Gastrocnemius medialis (tissue), 4 donors: ENCODE measurements around the gene MAPK1. TPM values are rescaled to one million over a fixed set of nuclear protein-coding genes. Genes with fewer than 3 reads are reported as not detected.
"Not testable (repeated sequence)": the region's sequence is repeated elsewhere in the genome, so short reads cannot be mapped to it uniquely, and the experiment has no call there.

ENCODE experiments used
- ATAC-seq, 2 donors: fragments of 150-250 bp; one replicate each; pipeline ENCODE4 v1.9.1; 2016
- DNase-seq, 2 donors: peaks; one replicate each; pipeline ENCODE4 v3.0.0-alpha.2; 2019
- H3K27ac ChIP-seq, 4 donors: fragments of 200-600 bp; sonication (generic); 1 replicate in 1 of 4; 2 replicates in 3 of 4; pipeline ENCODE4 v1.5.1; 2016 to 2018; ENCODE audit warnings: mild to moderate bottlenecking in 2 of 4, moderate library complexity in 1 of 4
- H3K27me3 ChIP-seq, 3 donors: fragments of 200-600 bp; sonication (generic) in 2 of 3; 1 replicate in 1 of 3; 2 replicates in 2 of 3; pipeline versions ENCODE4 v1.5.1 to v1.6.0; 2016 to 2019; ENCODE audit warnings: mild to moderate bottlenecking in 1 of 3, moderate library complexity in 1 of 3
- H3K36me3 ChIP-seq, 2 donors: fragments of 200-600 bp; sonication (generic) in 1 of 2; one replicate each; pipeline ENCODE4 v1.5.1; 2017 to 2018
- H3K4me1 ChIP-seq, 2 donors: fragments of 200-600 bp; sonication (generic) in 1 of 2; one replicate each; pipeline ENCODE4 v1.5.1; 2016 to 2017; ENCODE audit warnings: mild to moderate bottlenecking in 2 of 2
- H3K4me3 ChIP-seq, 4 donors: fragments of 200-600 bp; sonication (generic) in 3 of 4; 1 replicate in 1 of 4; 2 replicates in 3 of 4; pipeline ENCODE4 v1.5.1; 2016 to 2019; ENCODE audit warnings: mild to moderate bottlenecking in 2 of 4
- H3K9me3 ChIP-seq, 3 donors: fragments of 200-600 bp; sonication (generic) in 2 of 3; 1 replicate in 1 of 3; 2 replicates in 2 of 3; pipeline ENCODE4 v1.5.1; 2016 to 2019
- CTCF ChIP-seq, 5 experiments: fragments of 450-650 bp in 3 of 5; fragments of 200-600 bp in 2 of 5; sonication (generic) in 2 of 5; IDR thresholded peaks in 4 of 5; conservative IDR thresholded peaks in 1 of 5; 1 replicate in 4 of 5; 2 replicates in 1 of 5; pipeline ENCODE4 v1.5.1; 2016 to 2019; ENCODE audit warnings: antibody characterized with exemption in 5 of 5, mild to moderate bottlenecking in 3 of 5, moderate library complexity in 3 of 5
- POLR2A ChIP-seq, 2 donors: fragments of 450-650 bp; IDR thresholded peaks; one replicate each; pipeline ENCODE4 v1.6.1; 2017; ENCODE audit warnings: antibody characterized with exemption in 2 of 2, mild to moderate bottlenecking in 2 of 2, moderate library complexity in 2 of 2
- in situ Hi-C, 4 donors: fragments of 200-750 bp; cut with MboI; loops; one replicate each; pipeline versions ENCODE4 v1.15.0 to v1.8.0; 2017; ENCODE audit warnings: low sequenced_read_pairs in 4 of 4
- intact Hi-C: fragments of 100-400 bp; cut with DNase I; formaldehyde crosslinking; loops from one replicate; pipeline ENCODE4 v1.15.1; 2023; ENCODE audit warnings: low total_unique reads
- total RNA-seq, 4 donors: library from RNA; depleted of rRNA; stranded (reverse); fragments of >200 nt; gene quantifications; one replicate each; pipeline versions ENCODE4 v1.1.0 to v1.2.3, GENCODE V29; 2016

The MAPK1 gene
- total RNA-seq, 4 donors from 2014 or later = 39.8 to 79.5 (median 57.2) TPM

- H3K27ac ChIP-seq = peak overlapping the region; percentile 59 to 87 (median 67)
- DNase-seq = no peak
- ATAC-seq = peak in 1 of 2 donors; percentile 44
- peaks cover 34 to 57% of the 10 kb centered on the region in 2 donors for H3K4me1 ChIP-seq
- TF ChIP-seq POLR2A (IDR thresholded peaks at IDR 0.05) (no peak), CTCF (IDR thresholded peaks at IDR 0.05 in 4 of 5, conservative IDR thresholded peaks at IDR 0.05 in 1 of 5) (no peak)
- no peaks in the 10 kb centered on the region for H3K27me3 ChIP-seq
- H3K9me3 ChIP-seq = no peaks in the 10 kb centered on the region
- in situ Hi-C loops (loop anchor here in 1 of 4 donors (25.0 kb wide), 1 partner anchor 112 kb away; the partner anchor contains the start of gene YPEL1), intact Hi-C loops (no loop called here)
- no peaks in the 10 kb centered on the region for H3K36me3 ChIP-seq
- no peak overlapping the region for H3K4me3 ChIP-seq
Observed at GRCh38 chr22:21849489-21849888, 18.0 kb downstream of the MAPK1 start.

GRCh38 chr22:21848057-21848456 is 19.4 kb downstream of the MAPK1 start:
- H3K9me3 ChIP-seq, H3K36me3 ChIP-seq, DNase-seq, ATAC-seq, H3K4me3 ChIP-seq, H3K27me3 ChIP-seq, intact Hi-C loops: not testable (repeated sequence)
- Histone ChIP-seq H3K4me1 (peaks cover 34 to 62% of the 10 kb centered on the region in 2 donors), H3K27ac (peak overlapping the region in 3 of 4 donors; percentile 70 to 87 (median 81))
- in situ Hi-C loops = loop anchor here in 1 of 4 donors (25.0 kb wide), 1 partner anchor 111 kb away; the partner anchor contains the start of gene YPEL1

GRCh38 chr22:21845558-21846453 is 21.6 kb downstream of the MAPK1 start:
- ATAC-seq = peak; percentile 78 to 84
- Histone ChIP-seq H3K4me1 (peaks cover 34 to 59% of the 10 kb centered on the region in 2 donors), H3K4me3 (no peak overlapping the region), H3K27ac (peak overlapping the region; percentile 73 to 87 (median 80)), H3K27me3 (no peaks in the 10 kb centered on the region), H3K36me3 (no peaks in the 10 kb centered on the region), H3K9me3 (no peaks in the 10 kb centered on the region)
- TF ChIP-seq CTCF (IDR thresholded peaks at IDR 0.05 in 4 of 5, conservative IDR thresholded peaks at IDR 0.05 in 1 of 5) = no peak
- TF ChIP-seq POLR2A (IDR thresholded peaks at IDR 0.05) = no peak
- DNase-seq = no peak
- intact Hi-C loops = no loop called here
- in situ Hi-C loops = loop anchor here in 1 of 4 donors (25.0 kb wide), 1 partner anchor 109 kb away; the partner anchor contains the start of gene YPEL1

- intact Hi-C loops (no loop called here), in situ Hi-C loops (loop anchor here in 1 of 4 donors (25.0 kb wide), 1 partner anchor 106 kb away; the partner anchor contains the start of gene YPEL1)
- TF ChIP-seq CTCF (IDR thresholded peaks at IDR 0.05 in 4 of 5, conservative IDR thresholded peaks at IDR 0.05 in 1 of 5) = no peak
- TF ChIP-seq POLR2A (IDR thresholded peaks at IDR 0.05) = no peak
- H3K27me3 ChIP-seq = no peaks in the 10 kb centered on the region
- no peaks in the 10 kb centered on the region for H3K36me3 ChIP-seq
- no peaks in the 10 kb centered on the region for H3K9me3 ChIP-seq
- peaks cover 15 to 49% of the 10 kb centered on the region in 2 donors for H3K4me1 ChIP-seq
- H3K4me3 ChIP-seq = no peak overlapping the region
- ATAC-seq (no peak), DNase-seq (no peak)
- H3K27ac ChIP-seq = peak overlapping the region in 2 of 4 donors; percentile 81 to 87
Observed at GRCh38 chr22:21842946-21843345, 24.5 kb downstream of the MAPK1 start.

- in situ Hi-C loops (loop anchor here in 1 of 4 donors (25.0 kb wide), 1 partner anchor 104 kb away; the partner anchor contains the start of gene YPEL1), intact Hi-C loops (no loop called here)
- Histone ChIP-seq H3K27me3 (no peaks in the 10 kb centered on the region), H3K27ac (no peak overlapping the region), H3K4me3 (no peak overlapping the region), H3K36me3 (no peaks in the 10 kb centered on the region), H3K9me3 (no peaks in the 10 kb centered on the region), H3K4me1 (peaks cover 28 to 58% of the 10 kb centered on the region in 2 donors)
- TF ChIP-seq POLR2A (IDR thresholded peaks at IDR 0.05) (no peak), CTCF (IDR thresholded peaks at IDR 0.05 in 4 of 5, conservative IDR thresholded peaks at IDR 0.05 in 1 of 5) (no peak)
- ATAC-seq (no peak), DNase-seq (no peak)
Observed at GRCh38 chr22:21841422-21841821, 26.0 kb downstream of the MAPK1 start.
